Fibroblast of lung (primary cell): ENCODE results near the gene TNFRSF14.

Experiments
- CTCF ChIP-seq, 2 donors: IDR thresholded peaks in 1 of 2; conservative IDR thresholded peaks in 1 of 2; 1 replicate in 1 of 2; 2 replicates in 1 of 2; pipeline ENCODE4 v1.5.1; 2011 to 2012; ENCODE audit warnings: low read length in 2 of 2, control low read depth in 1 of 2, inconsistent platforms in 1 of 2, low read depth in 1 of 2, mild to moderate bottlenecking in 1 of 2
- EZH2 ChIP-seq: IDR thresholded peaks from 2 replicates; pipeline ENCODE4 v1.5.1; 2012; ENCODE audit warnings: low read length, control low read depth, mild to moderate bottlenecking; ENCODE audit errors: missing control alignments

- TF ChIP-seq CTCF (conservative IDR thresholded peaks at IDR 0.05 in 1 of 2, IDR thresholded peaks at IDR 0.05 in 1 of 2; ENCODE audit: low read depth in 1 of 2, low read length in 2 of 2) (no peak), EZH2 (no peak)
These were observed 14.4 kb upstream of the TNFRSF14 start for GRCh38 chr1:2541619-2542245.
